Activated CD8-positive, alpha-beta T cell treated with anti-CD3 and anti-CD28 coated beads for 36 hours (primary cell): ENCODE data around the gene MACROD1. TPM values are rescaled to one million over a fixed set of nuclear protein-coding genes. Genes with fewer than 3 reads are reported as not detected.

Experiments used
- ATAC-seq: fragments of 200-7000 bp; cut with Tn5 transposase; one replicate; pipeline ENCODE4 v1.10.0; 2021; ENCODE audit warnings: mild to moderate bottlenecking, moderate library complexity
- CTCF ChIA-PET: fragments of 350-600 bp; sonication (Branson Sonifier 250); formaldehyde crosslinking; loops from one replicate; lab custom pipeline; 2021; ENCODE audit warnings: antibody characterized with exemption; lab: Charles Lee
- POLR2A ChIA-PET: fragments of 350-600 bp; sonication (Branson Sonifier 250); formaldehyde crosslinking; loops from one replicate; lab custom pipeline; 2021; ENCODE audit warnings: antibody characterized with exemption; lab: Charles Lee
- DNase-seq: peaks from one replicate; pipeline ENCODE4 v3.0.0-alpha.2; 2020
- H3K27ac Mint-ChIP-seq: one replicate; pipeline ENCODE4 v1.8.0; 2021; ENCODE audit warnings: mild to moderate bottlenecking, mixed read lengths
- H3K27me3 Mint-ChIP-seq: one replicate; pipeline ENCODE4 v1.8.0; 2021; ENCODE audit warnings: mixed read lengths
- H3K36me3 Mint-ChIP-seq: one replicate; pipeline ENCODE4 v1.8.0; 2021; ENCODE audit warnings: low read depth, mixed read lengths
- H3K4me1 Mint-ChIP-seq: one replicate; pipeline ENCODE4 v1.8.0; 2021; ENCODE audit warnings: low read depth, mixed read lengths
- H3K4me3 Mint-ChIP-seq: one replicate; pipeline ENCODE4 v1.8.0; 2021; ENCODE audit warnings: mild to moderate bottlenecking, moderate library complexity, mixed read lengths
- H3K9me3 Mint-ChIP-seq: one replicate; pipeline ENCODE4 v1.8.0; 2021; ENCODE audit warnings: mixed read lengths
- intact Hi-C: fragments of 100-400 bp; cut with micrococcal nuclease; formaldehyde crosslinking; loops from one replicate; pipeline ENCODE4 v1.10.0; 2022
- total RNA-seq, 2 experiments: library from RNA; stranded (reverse); gene quantifications; one replicate each; pipeline ENCODE4 v1.2.3, GENCODE V29; 2021
- TF ChIP-seq, protein P1 (sequence below): fragments of 200-600 bp; IDR thresholded peaks from one replicate; pipeline ENCODE4 v1.8.0; 2022; ENCODE audit warnings: antibody characterized with exemption, mild to moderate bottlenecking

MACROD1 gene
- total RNA-seq, 2 experiments from 2014 or later, result 38.7 to 38.8 TPM

GRCh38 chr11:64008914-64009633, 156.8 kb downstream of the MACROD1 start:
- H3K27ac Mint-ChIP-seq, result no peak overlapping the region
- no peak for ATAC-seq
- TF ChIP-seq, protein P1, sequence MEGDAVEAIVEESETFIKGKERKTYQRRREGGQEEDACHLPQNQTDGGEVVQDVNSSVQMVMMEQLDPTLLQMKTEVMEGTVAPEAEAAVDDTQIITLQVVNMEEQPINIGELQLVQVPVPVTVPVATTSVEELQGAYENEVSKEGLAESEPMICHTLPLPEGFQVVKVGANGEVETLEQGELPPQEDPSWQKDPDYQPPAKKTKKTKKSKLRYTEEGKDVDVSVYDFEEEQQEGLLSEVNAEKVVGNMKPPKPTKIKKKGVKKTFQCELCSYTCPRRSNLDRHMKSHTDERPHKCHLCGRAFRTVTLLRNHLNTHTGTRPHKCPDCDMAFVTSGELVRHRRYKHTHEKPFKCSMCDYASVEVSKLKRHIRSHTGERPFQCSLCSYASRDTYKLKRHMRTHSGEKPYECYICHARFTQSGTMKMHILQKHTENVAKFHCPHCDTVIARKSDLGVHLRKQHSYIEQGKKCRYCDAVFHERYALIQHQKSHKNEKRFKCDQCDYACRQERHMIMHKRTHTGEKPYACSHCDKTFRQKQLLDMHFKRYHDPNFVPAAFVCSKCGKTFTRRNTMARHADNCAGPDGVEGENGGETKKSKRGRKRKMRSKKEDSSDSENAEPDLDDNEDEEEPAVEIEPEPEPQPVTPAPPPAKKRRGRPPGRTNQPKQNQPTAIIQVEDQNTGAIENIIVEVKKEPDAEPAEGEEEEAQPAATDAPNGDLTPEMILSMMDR, result no peak
- H3K4me3 Mint-ChIP-seq, result no peak overlapping the region
- POLR2A ChIA-PET, result no interaction called here
- H3K27me3 Mint-ChIP-seq, result peaks cover 29% of the 10 kb centered on the region
- H3K9me3 Mint-ChIP-seq, result peaks cover 10% of the 10 kb centered on the region
- peaks cover 7% of the 10 kb centered on the region for H3K4me1 Mint-ChIP-seq
- no peaks in the 10 kb centered on the region for H3K36me3 Mint-ChIP-seq
- intact Hi-C loops, result no loop called here
- DNase-seq, result no peak
- CTCF ChIA-PET, result interaction anchor here (1.0 kb wide), 1 partner anchor 8 kb away, joined by 3 read pairs; no protein-coding TSS in a partner anchor

GRCh38 chr11:64008283-64008913, 157.5 kb downstream of the MACROD1 start:
- ChIA-PET POLR2A (no interaction called here), CTCF (interaction anchor here (1.0 to 1.1 kb wide), 2 partner anchors 8 to 41 kb away, joined by 3 to 4 read pairs; no protein-coding TSS in a partner anchor)
- Mint-ChIP-seq H3K9me3 (peaks cover 10% of the 10 kb centered on the region), H3K4me1 (peaks cover 7% of the 10 kb centered on the region), H3K27me3 (peaks cover 29% of the 10 kb centered on the region), H3K27ac (no peak overlapping the region), H3K36me3 (no peaks in the 10 kb centered on the region), H3K4me3 (no peak overlapping the region)
- TF ChIP-seq, protein P1, result no peak
- DNase-seq (no peak), ATAC-seq (no peak)
- intact Hi-C loops, result no loop called here

DNA sequence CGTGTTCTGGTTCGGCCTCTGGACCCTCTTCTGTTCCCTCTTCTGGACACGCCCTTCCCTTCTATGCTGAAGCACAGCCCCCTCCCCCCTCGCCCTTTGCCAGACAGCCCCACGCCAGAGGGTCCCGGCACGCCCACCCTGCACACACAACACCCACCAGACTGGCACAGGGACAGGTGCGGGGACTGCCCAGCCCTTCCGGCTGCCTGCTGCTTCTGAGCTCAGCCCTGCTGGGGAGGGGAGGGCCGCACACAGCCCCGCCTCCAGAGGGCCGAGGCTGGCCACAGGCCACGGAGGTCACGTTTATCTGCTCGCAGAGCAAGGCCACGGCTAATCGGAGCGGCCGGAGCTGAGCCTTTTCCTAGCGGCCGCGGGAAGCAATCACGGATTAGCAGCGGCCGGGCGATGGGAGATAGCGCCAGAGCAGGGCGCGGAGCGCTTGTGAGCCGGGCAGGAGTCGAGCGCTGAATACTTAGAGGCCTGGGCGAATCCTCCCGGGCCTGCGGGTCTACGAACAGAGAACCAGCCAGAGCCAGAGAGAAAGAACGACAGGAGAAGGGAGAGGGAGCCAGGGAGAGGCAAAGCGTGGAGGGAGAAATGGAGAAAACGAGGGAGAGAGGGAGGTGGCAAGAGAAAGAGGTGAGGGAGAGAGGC, 158.2 kb downstream of the MACROD1 start:
- Mint-ChIP-seq H3K4me3 (no peak overlapping the region), H3K4me1 (peaks cover 7% of the 10 kb centered on the region), H3K27ac (no peak overlapping the region), H3K36me3 (no peaks in the 10 kb centered on the region), H3K27me3 (peaks cover 29% of the 10 kb centered on the region), H3K9me3 (peaks cover 10% of the 10 kb centered on the region)
- POLR2A ChIA-PET, result interaction anchor here (1.0 kb wide), 1 partner anchor 17 kb away, joined by 4 read pairs; no protein-coding TSS in a partner anchor
- ATAC-seq (peak; percentile 56), DNase-seq (peak; percentile 8)
- CTCF ChIA-PET, result interaction anchor here (1.1 to 1.9 kb wide), 2 partner anchors 40 to 140 kb away, joined by 4 to 6 read pairs; no protein-coding TSS in a partner anchor
- TF ChIP-seq, protein P1, result no peak
- intact Hi-C loops, result no loop called here

- CTCF ChIA-PET, result interaction anchor here (1.1 to 1.9 kb wide), 2 partner anchors 40 to 140 kb away, joined by 4 to 6 read pairs; no protein-coding TSS in a partner anchor
- H3K27me3 Mint-ChIP-seq, result peaks cover 29% of the 10 kb centered on the region
- POLR2A ChIA-PET, result interaction anchor here (1.0 kb wide), 1 partner anchor 18 kb away, joined by 4 read pairs; no protein-coding TSS in a partner anchor
- H3K36me3 Mint-ChIP-seq, result no peaks in the 10 kb centered on the region
- intact Hi-C loops, result no loop called here
- no peak overlapping the region for H3K4me3 Mint-ChIP-seq
- no peak overlapping the region for H3K27ac Mint-ChIP-seq
- TF ChIP-seq, protein P1, result no peak
- DNase-seq, result no peak
- peaks cover 7% of the 10 kb centered on the region for H3K4me1 Mint-ChIP-seq
- ATAC-seq, result peak; percentile 11
- H3K9me3 Mint-ChIP-seq, result peaks cover 10% of the 10 kb centered on the region
These were observed 158.7 kb downstream of the MACROD1 start for GRCh38 chr11:64007160-64007628.
